NCI-H345 treated with DMSO at 0.1 percent for 48 hours (cell line): ENCODE measurements around the gene ARHGAP26.

ENCODE experiments used
- DNase-seq: peaks from one replicate; lab custom pipeline; 2025; ENCODE audit not compliant: unreplicated experiment; lab: John Stamatoyannopoulos, UW

ARHGAP26 gene, protein sequence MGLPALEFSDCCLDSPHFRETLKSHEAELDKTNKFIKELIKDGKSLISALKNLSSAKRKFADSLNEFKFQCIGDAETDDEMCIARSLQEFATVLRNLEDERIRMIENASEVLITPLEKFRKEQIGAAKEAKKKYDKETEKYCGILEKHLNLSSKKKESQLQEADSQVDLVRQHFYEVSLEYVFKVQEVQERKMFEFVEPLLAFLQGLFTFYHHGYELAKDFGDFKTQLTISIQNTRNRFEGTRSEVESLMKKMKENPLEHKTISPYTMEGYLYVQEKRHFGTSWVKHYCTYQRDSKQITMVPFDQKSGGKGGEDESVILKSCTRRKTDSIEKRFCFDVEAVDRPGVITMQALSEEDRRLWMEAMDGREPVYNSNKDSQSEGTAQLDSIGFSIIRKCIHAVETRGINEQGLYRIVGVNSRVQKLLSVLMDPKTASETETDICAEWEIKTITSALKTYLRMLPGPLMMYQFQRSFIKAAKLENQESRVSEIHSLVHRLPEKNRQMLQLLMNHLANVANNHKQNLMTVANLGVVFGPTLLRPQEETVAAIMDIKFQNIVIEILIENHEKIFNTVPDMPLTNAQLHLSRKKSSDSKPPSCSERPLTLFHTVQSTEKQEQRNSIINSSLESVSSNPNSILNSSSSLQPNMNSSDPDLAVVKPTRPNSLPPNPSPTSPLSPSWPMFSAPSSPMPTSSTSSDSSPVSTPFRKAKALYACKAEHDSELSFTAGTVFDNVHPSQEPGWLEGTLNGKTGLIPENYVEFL

DNA sequence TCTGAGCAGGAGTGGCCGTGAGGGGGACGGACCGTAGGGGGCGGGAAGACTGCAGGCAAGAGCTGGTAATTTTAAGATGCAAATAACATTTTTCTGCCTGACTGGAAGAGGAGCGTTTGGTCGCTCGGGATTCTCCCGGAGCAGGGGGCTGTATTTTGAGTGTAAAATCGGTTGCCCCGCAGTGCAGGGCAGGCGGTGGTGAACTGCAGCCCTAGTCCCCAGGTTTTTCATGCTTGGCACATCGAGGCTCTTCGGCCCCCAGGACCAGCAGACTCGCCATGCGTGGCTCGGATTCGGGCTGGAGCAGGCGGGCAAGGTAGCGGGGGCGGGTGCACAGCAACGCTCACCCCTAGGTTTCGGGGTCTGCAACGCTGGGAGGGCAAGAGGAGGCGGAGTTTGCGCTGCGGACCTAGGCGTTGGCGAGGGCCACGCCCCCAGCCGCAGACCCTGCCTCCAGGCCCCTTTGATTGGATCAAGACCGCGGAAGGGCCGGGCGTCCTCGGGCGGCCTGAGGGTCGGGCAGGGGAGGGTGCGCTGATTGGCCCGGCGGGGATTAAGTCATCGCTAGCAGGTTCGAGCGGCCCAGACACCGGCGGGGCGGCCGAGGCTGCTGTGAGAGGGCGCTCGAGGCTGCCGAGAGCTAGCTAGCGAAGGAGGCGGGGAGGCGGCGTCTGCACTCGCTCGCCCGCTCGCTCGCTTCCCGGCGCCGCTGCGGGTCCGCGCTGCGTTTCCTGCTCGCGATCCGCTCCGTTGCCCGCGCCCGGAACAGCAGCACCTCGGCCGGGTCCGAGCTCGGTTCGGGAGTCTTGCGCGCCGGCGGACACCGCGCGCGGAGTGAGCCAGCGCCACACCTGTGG lies at the start of gene ARHGAP26:
ARHGAP26 (plus strand) TSS at position 585 of the 857 bp plus-strand sequence. CDS start 385 bp downstream, outside the sequence.
- DNase-seq: peak; percentile 91

DNA sequence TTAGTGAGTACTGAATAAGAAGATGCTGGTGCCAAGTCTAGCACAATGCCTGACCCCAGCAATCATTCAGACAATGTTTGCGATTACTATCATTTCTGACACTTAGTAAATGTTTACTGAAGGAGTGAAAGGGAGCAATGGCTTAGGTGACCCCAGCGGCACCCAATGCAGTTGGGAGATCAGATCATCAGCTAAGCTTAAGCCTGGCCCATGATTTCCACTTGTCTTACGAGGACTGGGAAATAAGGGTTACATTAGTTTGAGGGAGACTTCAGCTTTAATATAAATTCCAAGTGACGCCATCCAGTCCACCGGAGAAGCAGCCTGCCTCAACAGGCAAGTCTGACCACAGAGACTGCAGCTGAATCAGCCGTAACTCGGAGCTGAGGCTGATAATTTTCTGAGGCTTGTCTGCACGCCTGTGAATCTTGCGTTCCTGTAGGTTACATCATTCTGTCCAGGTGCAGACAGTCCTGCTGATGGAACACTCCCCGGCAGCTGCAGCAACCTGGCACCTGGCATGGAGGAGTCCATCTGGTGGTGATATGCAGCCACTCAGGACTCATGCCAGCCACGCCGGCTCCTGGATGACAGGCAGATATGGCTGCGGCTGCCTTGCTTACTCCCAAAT lies 49.4 kb upstream of the ARHGAP26 start:
- DNase-seq: peak; percentile 77

DNA sequence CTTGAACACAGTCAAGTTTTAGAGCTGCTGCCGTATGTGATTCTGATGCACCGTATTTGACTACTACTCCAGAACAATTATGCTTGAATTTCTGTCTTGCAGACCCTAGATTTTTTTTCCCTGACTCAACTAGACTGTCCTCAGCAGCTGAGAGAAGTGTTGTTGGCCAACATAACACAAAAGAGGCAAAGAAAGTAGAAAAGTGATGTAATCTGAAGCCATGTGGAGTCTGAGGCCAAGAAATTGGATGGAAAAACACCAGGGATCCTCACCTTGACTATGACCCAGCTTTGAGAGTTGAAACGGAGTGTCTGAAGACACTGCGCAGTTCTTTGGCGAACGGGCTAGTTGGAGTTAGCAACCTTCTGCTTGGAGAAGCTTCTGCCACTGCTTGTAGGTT lies 48.0 kb upstream of the ARHGAP26 start:
- DNase-seq: no peak

- no peak for DNase-seq
Measured at GRCh38 chr5:142722896-142723295, 47.3 kb upstream of the ARHGAP26 start.

GRCh38 chr5:142724821-142725220 lies 45.4 kb upstream of the ARHGAP26 start:
- no peak for DNase-seq

- no peak for DNase-seq
Measured at GRCh38 chr5:142725231-142726187, 44.7 kb upstream of the ARHGAP26 start.

GRCh38 chr5:142726188-142726731 lies 43.9 kb upstream of the ARHGAP26 start:
- no peak for DNase-seq

GRCh38 chr5:142727735-142728047 lies 42.5 kb upstream of the ARHGAP26 start:
- DNase-seq: no peak

GRCh38 chr5:142735323-142736246 lies 34.6 kb upstream of the ARHGAP26 start:
- DNase-seq: no peak

- DNase-seq: no peak
Measured at GRCh38 chr5:142736247-142736632, 33.9 kb upstream of the ARHGAP26 start.

GRCh38 chr5:142737179-142737578 lies 33.0 kb upstream of the ARHGAP26 start:
- DNase-seq: no peak

GRCh38 chr5:142740474-142741242 lies 29.5 kb upstream of the ARHGAP26 start:
- no peak for DNase-seq

DNA sequence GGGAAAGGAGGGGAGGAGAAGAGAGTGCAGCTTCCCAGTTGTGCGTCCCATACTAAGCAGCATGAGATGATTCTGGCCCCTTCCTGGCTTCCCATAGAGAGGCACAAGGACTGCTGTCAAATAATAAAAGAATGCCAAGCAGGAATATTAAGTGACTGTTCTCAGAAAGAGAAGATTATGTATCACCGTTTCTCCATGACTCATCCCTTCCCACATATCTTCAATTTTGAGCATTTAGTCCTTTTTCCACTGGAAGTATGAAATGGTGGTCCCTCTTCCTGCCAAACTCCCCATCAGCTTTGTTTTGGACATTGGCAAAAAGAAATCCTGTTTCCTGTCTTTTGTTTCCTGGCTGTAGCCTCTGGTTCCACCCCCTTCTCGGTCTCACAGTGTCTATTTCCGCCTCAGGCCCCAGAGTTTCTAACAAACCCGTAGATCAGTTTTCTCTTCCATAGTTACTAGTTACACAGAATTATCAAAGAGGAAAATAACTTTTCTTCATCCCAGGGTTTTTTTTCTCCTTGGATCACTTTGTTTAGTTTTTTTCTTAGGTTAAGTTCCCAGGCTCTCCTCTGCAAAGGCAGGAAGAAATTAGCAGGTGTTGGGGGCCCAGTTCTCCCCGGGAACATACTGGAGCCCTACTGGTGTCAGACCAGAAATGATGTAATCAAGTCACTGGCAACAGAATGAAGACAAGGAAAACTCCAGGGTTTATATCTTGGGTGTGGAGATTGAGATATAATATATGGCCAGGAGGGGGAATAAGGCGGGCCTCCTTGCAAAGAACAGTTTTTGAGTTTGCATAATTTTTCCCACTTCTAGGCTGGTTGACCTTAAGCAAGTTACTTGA lies 26.4 kb upstream of the ARHGAP26 start:
- DNase-seq: no peak

- no peak for DNase-seq
Measured at GRCh38 chr5:142745268-142745667, 24.9 kb upstream of the ARHGAP26 start.

GRCh38 chr5:142746532-142747433 lies 23.4 kb upstream of the ARHGAP26 start:
- DNase-seq: no peak

- no peak for DNase-seq
Measured at GRCh38 chr5:142748132-142748531, 22.0 kb upstream of the ARHGAP26 start.
